ENCODE measurements around the gene PROCA1. TPM values are rescaled to one million over a fixed set of nuclear protein-coding genes. Genes with fewer than 3 reads are reported as not detected.
"Not testable (repeated sequence)": the region's sequence is repeated elsewhere in the genome, so short reads cannot be mapped to it uniquely, and the experiment has no call there.

The PROCA1 gene
- total RNA-seq, 2 experiments from 2014 or later, result 3.9 to 4.8 TPM

DNA sequence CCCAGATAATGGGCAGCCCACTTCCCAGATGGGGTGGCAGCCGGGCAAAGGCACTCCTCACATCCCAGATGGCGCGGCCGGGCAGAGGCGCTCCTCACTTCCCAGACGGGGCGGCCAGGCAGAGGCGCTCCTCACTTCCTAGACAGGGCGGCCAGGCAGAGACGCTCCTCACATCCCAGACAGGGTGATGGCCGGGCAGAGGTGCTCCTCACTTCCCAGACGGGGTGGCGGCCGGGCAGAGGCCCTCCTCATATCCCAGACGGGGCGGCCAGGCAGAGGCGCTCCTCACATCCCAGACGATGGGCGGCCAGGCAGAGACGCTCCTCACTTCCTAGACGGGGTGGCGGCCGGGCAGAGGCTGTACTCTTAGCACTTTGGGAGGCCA, 52.2 kb downstream of the PROCA1 start:
- POLR2A ChIA-PET, CTCF ChIA-PET: not testable (repeated sequence)

DNA sequence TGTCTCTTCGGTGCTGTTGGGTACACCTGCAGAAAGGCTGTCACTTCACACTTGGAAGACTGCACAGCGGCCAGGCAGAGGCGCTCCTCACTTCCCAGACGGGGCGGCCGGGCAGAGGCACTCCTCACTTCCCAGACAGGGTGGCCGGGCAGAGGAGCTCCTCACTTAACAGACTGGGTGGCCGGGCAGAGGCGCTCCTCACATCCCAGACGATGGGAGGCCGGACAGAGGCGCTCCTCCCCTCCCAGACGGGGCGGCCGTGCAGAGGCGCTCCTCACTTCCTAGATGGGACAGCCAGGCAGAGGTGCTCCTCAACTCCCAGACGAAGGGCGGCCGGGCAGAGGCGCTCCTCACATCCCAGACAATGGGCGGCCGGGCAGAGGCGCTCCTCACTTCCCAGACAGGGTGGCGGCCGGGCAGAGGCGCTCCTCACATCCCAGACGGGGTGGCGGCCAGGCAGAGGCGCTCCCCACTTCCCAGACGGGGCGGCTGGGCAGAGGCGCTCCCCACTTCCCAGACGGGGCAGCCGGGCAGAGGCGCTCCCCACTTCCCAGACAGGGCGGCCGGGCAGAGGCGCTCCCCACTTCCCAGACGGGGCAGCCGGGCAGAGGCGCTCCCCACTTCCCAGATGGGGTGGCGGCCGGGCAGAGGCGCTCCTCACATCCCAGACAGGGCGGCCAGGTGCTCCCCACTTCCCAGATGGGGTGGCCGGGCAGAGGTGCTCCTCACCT, 52.8 kb downstream of the PROCA1 start:
- CTCF ChIA-PET, result not testable (repeated sequence)
- POLR2A ChIA-PET, result interaction anchor here (0.8 kb wide), 1 partner anchor 125 kb away, joined by 10 read pairs; no protein-coding TSS in a partner anchor

DNA sequence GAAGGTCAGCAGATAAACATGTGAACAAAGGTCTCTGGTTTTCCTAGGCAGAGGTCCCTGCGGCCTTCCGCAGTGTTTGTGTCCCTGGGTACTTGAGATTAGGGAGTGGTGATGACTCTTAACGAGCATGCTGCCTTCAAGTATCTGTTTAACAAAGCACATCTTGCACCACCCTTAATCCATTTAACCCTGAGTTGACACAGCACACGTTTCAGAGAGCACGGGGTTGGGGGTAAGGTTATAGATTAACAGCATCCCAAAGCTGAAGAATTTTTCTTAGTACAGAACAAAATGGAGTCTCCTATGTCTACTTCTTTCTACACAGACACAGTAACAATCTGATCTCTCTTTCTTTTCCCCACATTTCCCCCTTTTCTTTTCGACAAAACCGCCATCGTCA, 53.3 kb downstream of the PROCA1 start:
- CTCF ChIA-PET, result interaction anchor here (0.9 kb wide), 1 partner anchor 14 kb away, joined by 3 read pairs; no protein-coding TSS in a partner anchor
- POLR2A ChIA-PET, result interaction anchor here (0.8 kb wide), 1 partner anchor 125 kb away, joined by 10 read pairs; no protein-coding TSS in a partner anchor

DNA sequence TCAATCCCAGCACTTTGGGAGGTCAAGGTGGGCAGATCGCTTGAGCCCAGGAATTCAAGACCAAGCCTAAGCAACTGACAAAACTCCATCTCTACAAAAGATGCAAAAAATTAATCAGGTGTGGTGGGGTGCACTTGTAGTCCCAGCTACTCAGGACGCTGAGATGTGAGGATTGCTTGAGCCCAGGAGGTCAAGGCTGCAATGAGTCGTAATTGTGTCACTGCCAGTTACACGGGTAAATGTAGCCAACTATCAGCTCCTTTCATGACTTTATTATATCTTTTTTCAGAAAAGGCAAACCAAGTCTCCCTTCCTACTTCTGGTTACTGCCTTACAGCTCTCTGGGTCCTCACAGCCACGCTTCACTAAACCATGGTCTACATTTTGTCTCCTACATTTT, 53.9 kb downstream of the PROCA1 start:
- CTCF ChIA-PET, result interaction anchor here (0.9 kb wide), 1 partner anchor 14 kb away, joined by 3 read pairs; no protein-coding TSS in a partner anchor

DNA sequence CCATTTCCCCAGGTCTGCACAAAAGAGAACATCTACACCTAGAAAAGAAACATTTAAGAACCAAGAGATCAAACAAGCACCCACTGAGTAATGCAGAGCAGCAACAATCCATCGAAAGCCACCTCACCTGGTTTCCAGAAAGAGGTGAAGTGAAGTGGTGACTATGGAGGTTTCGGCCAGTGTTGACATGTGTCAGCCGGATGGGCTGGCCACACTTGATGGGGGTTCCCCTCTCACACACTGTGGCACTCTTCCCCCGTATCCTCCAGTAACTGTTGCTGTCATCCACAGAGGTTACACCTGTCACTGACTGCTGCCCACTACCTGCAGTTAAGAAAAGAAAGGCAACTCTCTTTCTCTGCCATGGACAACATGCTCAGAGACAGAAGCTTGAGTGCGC, 56.5 kb downstream of the PROCA1 start:
- CTCF ChIA-PET, result no interaction called here
- POLR2A ChIA-PET, result interaction anchor here (0.7 kb wide), 1 partner anchor 14 kb away, joined by 3 read pairs; no protein-coding TSS in a partner anchor

More for the DNA sequence above, 53.9 kb downstream of the PROCA1 start:
- POLR2A ChIA-PET, result no interaction called here

Other genes with a start within 250 kb of the PROCA1 start
- gene SLC13A2, start 238.2 kb downstream of the PROCA1 start, total RNA-seq, result not detected
- gene FOXN1, start 205.5 kb downstream of the PROCA1 start, total RNA-seq, result not detected
- gene UNC119, start 159.3 kb downstream of the PROCA1 start, total RNA-seq, result 10 to 100 TPM; 27.8 to 35.8 TPM
- gene PIGS, start 140.4 kb downstream of the PROCA1 start, total RNA-seq, result 10 to 100 TPM; 50.0 to 50.3 TPM
- 10 to 100 TPM; 35.1 to 36.2 TPM for gene ALDOC, start 135.0 kb downstream of the PROCA1 start, total RNA-seq
- 10 to 100 TPM; 94.4 to 95.4 TPM for gene SPAG5, start 112.9 kb downstream of the PROCA1 start, total RNA-seq
- gene RSKR, start 97.7 kb downstream of the PROCA1 start, total RNA-seq, result 10 to 100 TPM; 20.7 to 23.1 TPM
- 100 to 1,000 TPM; 202 to 216 TPM for gene BLTP2, start 66.7 kb downstream of the PROCA1 start, total RNA-seq
- 10 to 100 TPM; 44.7 to 47.1 TPM for gene SDF2, start 50.0 kb downstream of the PROCA1 start, total RNA-seq
- 10 to 100 TPM; 81.7 to 82.6 TPM for gene SUPT6H, start 49.7 kb downstream of the PROCA1 start, total RNA-seq
- 10 to 100 TPM in 1 of 2 experiments, 1 to 10 TPM in 1; 8.5 to 11.7 TPM for gene RAB34, start 6.0 kb upstream of the PROCA1 start, total RNA-seq
- gene RPL23A, start 8.1 kb upstream of the PROCA1 start, total RNA-seq, result 1,000 to 10,000 TPM; 2,504 to 2,566 TPM
- 10 to 100 TPM; 20.1 to 22.0 TPM for gene TLCD1, start 14.3 kb upstream of the PROCA1 start, total RNA-seq
- gene NEK8, start 16.9 kb upstream of the PROCA1 start, total RNA-seq, result 1 to 10 TPM; 6.0 to 6.8 TPM
- gene TRAF4, start 32.1 kb upstream of the PROCA1 start, total RNA-seq, result 100 to 1,000 TPM; 158 to 159 TPM
- gene FAM222B, start 130.9 kb upstream of the PROCA1 start, total RNA-seq, result 10 to 100 TPM; 20.1 to 20.3 TPM
- gene ERAL1, start 143.1 kb upstream of the PROCA1 start, total RNA-seq, result 10 to 100 TPM; 72.3 to 76.4 TPM
- 10 to 100 TPM; 89.8 to 96.5 TPM for gene FLOT2, start 185.8 kb upstream of the PROCA1 start, total RNA-seq
- 10 to 100 TPM; 33.6 to 34.3 TPM for gene DHRS13, start 191.2 kb upstream of the PROCA1 start, total RNA-seq
- 10 to 100 TPM; 47.4 to 48.5 TPM for gene PHF12, start 239.6 kb upstream of the PROCA1 start, total RNA-seq

All from activated CD8-positive, alpha-beta memory T cell treated with anti-CD3 and anti-CD28 coated beads for 36 hours (primary cell).